Sigmoid colon (tissue), 4 donors: ENCODE measurements around the gene LEUTX.

Source experiments
- POLR2AphosphoS5 ChIP-seq, 4 donors: sonication (generic); formaldehyde crosslinking; IDR thresholded peaks; one replicate each; pipeline ENCODE4 v1.6.1; 2017; ENCODE audit warnings: antibody characterized with exemption in 4 of 4
- TF ChIP-seq, protein P1 (sequence below), 4 experiments: fragments of 450-650 bp in 3 of 4; fragments of 200-600 bp in 1 of 4; IDR thresholded peaks; one replicate each; pipeline ENCODE4 v1.5.1; 2016 to 2019; ENCODE audit warnings: antibody characterized with exemption in 4 of 4, mild to moderate bottlenecking in 3 of 4, moderate library complexity in 2 of 4

DNA sequence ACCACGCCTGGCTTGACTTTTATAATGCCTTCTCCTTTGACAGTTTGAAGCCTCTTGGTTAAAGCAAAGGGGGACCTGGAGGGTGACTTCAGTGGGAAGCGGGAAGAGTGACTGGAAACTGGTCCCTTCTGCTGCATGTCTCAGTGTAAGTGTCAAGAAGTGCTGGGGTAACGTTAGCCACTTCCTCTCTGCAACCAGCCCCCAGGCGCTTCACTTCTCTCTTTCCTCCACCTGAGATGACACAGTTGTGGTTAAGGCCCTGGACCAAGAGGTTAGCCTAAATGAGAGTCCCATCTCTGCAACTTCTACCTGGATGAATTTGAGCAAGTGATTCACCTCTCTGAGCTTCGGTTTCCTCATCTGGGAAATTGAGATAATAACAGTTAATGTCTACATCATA, 16.3 kb downstream of the LEUTX start:
- no peak for TF ChIP-seq POLR2AphosphoS5 (IDR thresholded peaks at IDR 0.05)
- TF ChIP-seq, protein P1, sequence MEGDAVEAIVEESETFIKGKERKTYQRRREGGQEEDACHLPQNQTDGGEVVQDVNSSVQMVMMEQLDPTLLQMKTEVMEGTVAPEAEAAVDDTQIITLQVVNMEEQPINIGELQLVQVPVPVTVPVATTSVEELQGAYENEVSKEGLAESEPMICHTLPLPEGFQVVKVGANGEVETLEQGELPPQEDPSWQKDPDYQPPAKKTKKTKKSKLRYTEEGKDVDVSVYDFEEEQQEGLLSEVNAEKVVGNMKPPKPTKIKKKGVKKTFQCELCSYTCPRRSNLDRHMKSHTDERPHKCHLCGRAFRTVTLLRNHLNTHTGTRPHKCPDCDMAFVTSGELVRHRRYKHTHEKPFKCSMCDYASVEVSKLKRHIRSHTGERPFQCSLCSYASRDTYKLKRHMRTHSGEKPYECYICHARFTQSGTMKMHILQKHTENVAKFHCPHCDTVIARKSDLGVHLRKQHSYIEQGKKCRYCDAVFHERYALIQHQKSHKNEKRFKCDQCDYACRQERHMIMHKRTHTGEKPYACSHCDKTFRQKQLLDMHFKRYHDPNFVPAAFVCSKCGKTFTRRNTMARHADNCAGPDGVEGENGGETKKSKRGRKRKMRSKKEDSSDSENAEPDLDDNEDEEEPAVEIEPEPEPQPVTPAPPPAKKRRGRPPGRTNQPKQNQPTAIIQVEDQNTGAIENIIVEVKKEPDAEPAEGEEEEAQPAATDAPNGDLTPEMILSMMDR (IDR thresholded peaks at IDR 0.05) = no peak
